GM12875 (cell line): ENCODE measurements around the gene MAML1.

Source experiments
- H3K4me3 ChIP-seq: one replicate; pipeline ENCODE4 v1.5.1; 2011; ENCODE audit warnings: low read depth, low read length, control low read depth
- CTCF ChIP-seq: IDR thresholded peaks from 2 replicates; pipeline ENCODE4 v1.5.1; 2011; ENCODE audit warnings: low read depth, mild to moderate bottlenecking, control low read depth, inconsistent platforms, low read length, moderate library complexity, borderline replicate concordance; ENCODE audit not compliant: insufficient read depth

MAML1 gene

GRCh38 chr5:179795049-179795862, 62.6 kb downstream of the MAML1 start:
- peak overlapping the region; percentile 77 for H3K4me3 ChIP-seq
- TF ChIP-seq CTCF = no peak

GRCh38 chr5:179795863-179796833, 63.5 kb downstream of the MAML1 start:
- peak; percentile 84 for TF ChIP-seq CTCF
- peak overlapping the region; percentile 77 for H3K4me3 ChIP-seq

GRCh38 chr5:179796877-179797608, 64.4 kb downstream of the MAML1 start:
- no peak for TF ChIP-seq CTCF
- peak overlapping the region; percentile 77 for H3K4me3 ChIP-seq

GRCh38 chr5:179797741-179798140, 65.1 kb downstream of the MAML1 start:
- no peak for TF ChIP-seq CTCF
- no peak overlapping the region for H3K4me3 ChIP-seq

GRCh38 chr5:179798144-179798770, 65.6 kb downstream of the MAML1 start:
- H3K4me3 ChIP-seq = no peak overlapping the region
- no peak for TF ChIP-seq CTCF
